Stimulated activated CD4-positive, alpha-beta T cell treated with anti-CD3 and anti-CD28 coated beads, TNF-alpha, amount 100 ng/mL, for 4 hours (primary cell): Measurements from ENCODE around the gene EML2.
"Not testable (repeated sequence)": the region's sequence is repeated elsewhere in the genome, so short reads cannot be mapped to it uniquely, and the experiment has no call there.

Experiments used
- DNase-seq, 3 experiments: peaks; one replicate each; pipeline ENCODE4 v3.0.0-alpha.2; 2020; ENCODE audit warnings: low read depth in 3 of 3

EML2 gene

GRCh38 chr19:45616704-45617017 lies 22.5 kb downstream of the EML2 start:
- DNase-seq: no peak

- peak; percentile 42 to 56 (median 42) for DNase-seq
Measured at GRCh38 chr19:45615795-45616703, 23.1 kb downstream of the EML2 start.

- not testable (repeated sequence) for DNase-seq
Measured at GRCh38 chr19:45615056-45615455, 24.1 kb downstream of the EML2 start.

DNA sequence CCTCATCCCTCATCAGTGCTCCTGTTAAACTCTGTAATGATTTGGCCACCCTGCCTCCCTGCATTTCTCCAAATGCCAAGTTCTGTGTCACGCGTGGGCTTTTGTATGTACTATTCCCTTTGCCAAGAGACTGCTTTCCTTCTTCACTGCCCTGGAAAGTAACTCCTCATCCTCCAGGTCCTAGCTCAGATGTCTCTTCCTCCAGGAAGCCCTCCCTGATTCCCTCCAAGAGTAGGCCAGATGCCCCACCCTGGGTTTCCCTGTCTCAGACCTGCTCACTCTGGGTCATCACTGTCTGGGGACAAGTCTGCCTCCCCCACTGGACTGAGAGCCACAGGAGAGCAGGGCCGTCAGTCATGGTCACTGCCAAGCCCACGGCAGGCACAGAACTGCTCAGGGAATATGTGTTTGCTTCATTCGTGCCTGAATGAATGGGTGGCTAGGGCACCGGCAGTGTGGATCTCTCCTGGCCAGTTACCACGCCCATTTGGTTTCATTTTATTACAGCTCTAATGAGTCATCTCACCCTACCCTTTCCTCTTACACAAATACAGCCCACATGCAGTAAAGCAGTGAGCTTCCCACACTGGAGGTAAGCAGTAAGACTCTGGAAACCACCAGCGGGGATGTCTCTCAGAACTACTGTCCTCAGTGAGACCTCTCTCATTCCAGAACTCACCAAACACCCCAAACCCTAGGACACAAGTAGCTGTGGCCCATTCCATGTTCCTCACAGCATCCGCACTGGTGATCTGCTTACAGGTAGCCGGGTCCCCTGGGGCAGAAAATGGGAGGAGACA lies 25.1 kb downstream of the EML2 start:
- DNase-seq: no peak

DNA sequence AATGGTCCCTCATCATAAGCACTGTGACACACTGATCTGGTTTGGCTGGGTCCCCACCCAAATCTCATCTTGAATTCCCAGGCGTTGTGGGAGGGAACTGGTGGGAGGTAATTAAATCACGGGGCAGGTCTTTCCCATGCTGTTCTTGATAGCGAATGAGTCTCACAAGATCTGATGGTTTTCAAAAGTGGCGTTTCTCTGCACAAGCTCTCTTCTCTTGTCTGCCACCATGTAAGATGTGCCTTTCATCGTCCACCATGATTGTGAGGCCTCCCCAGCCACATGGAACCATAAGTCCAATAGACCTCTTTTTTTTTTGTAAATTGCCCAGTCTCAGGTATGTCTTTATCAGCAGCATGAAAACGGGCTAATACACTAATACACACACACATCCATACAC lies 30.2 kb downstream of the EML2 start:
- DNase-seq: no peak

- no peak for DNase-seq
Measured at GRCh38 chr19:45607071-45608029, 31.8 kb downstream of the EML2 start.

GRCh38 chr19:45601524-45602374 lies 37.4 kb downstream of the EML2 start, which contains the start of gene GPR4:
Gene GPR4 (minus strand): TSS chr19:45602212. CDS start chr19:45591866, 10,346 bp downstream.
- DNase-seq: no peak

DNA sequence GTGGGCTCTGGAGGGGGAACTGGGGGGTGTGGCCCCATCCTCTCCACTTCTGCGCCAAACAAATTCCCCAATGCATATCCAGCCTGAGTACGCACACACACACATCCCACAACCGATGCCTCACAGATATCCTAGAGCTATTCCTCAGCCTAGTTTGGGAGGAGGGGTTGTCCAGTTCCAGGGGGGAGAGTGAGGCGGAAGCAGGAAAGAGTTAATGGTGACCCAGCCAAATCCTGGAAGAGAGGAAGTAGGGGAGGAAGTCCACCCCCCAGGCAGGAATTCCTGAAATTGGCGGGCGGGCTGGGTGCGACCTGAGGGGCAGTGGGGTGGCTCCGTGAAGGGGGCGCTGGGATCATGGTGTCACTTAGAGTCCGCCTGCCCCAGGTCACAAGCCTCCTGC lies 38.1 kb downstream of the EML2 start:
- DNase-seq: no peak

DNA sequence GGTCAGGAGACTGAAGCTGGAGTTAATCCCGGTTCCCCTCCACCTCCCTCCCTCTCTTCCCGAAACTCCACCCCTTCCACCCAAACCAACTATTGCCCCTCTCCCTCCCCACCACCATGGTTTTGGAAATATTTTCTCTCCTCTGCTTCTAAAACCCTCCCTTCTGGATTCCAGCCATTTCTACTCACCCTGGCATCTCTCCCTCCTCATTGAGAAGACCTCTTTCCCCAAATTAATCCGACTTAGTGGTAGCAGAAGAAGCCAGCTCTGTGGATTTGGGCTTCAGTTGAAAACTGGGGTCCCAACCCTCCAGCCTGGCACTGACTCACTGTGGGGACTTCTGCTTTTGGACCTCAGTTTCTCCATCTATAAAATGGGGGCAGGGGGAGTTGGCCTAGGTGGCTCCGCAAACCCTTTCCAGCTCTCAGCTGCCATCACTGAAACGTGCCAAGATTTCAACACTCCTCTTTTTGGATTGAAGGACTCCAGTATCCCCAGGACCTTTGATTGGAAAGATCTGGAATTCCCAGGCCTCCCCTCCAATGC lies 38.8 kb downstream of the EML2 start:
- no peak for DNase-seq

- no peak for DNase-seq
Measured at GRCh38 chr19:45599286-45599685, 39.9 kb downstream of the EML2 start.

- DNase-seq: no peak
Measured at GRCh38 chr19:45598267-45599001, 40.8 kb downstream of the EML2 start.

GRCh38 chr19:45597425-45598111 lies 41.6 kb downstream of the EML2 start:
- no peak for DNase-seq

GRCh38 chr19:45595814-45596213 lies 43.4 kb downstream of the EML2 start:
- DNase-seq: no peak

DNA sequence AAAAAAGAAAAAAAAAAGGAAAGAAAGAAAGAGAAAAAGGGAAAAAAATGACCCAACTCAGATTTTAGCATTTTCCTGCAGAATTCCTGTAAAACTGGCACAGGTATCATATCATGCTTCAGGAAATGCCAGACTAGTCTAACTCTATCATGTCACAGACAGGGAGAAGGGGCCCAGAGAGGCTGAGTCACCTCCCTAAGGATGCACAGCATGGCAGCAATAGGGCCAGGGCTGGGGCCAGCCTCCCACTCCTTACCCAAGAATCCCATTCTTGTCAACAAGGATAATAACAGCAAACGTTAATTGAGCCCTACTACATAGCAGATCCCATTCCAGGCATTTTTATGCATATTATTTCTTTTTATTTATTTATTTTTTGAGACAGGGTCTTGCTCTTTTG lies 45.7 kb downstream of the EML2 start:
- DNase-seq: no peak

DNA sequence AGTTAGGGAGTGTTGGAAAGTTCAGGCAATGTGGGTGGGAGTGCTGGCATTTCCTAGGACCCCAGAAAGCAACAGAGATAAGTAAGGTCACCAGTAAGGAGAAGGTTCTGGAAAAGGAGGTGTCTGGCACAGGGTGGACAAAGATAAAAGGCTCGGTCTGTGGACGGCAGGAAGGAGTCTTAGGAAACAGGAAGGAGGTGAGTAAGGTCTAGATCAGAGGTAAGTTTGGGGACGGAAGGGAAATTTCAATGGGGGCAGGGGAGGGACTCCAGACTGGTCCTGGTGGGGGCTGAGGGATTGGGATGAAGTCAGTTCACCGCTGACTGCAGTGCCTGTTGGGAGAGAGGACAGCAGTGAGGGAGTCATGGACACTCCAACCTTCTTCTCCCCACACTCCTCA lies 46.8 kb downstream of the EML2 start:
- no peak for DNase-seq

- no peak for DNase-seq
Measured at GRCh38 chr19:45591638-45592005, 47.6 kb downstream of the EML2 start.

GRCh38 chr19:45591004-45591637 lies 48.1 kb downstream of the EML2 start:
- DNase-seq: no peak

DNA sequence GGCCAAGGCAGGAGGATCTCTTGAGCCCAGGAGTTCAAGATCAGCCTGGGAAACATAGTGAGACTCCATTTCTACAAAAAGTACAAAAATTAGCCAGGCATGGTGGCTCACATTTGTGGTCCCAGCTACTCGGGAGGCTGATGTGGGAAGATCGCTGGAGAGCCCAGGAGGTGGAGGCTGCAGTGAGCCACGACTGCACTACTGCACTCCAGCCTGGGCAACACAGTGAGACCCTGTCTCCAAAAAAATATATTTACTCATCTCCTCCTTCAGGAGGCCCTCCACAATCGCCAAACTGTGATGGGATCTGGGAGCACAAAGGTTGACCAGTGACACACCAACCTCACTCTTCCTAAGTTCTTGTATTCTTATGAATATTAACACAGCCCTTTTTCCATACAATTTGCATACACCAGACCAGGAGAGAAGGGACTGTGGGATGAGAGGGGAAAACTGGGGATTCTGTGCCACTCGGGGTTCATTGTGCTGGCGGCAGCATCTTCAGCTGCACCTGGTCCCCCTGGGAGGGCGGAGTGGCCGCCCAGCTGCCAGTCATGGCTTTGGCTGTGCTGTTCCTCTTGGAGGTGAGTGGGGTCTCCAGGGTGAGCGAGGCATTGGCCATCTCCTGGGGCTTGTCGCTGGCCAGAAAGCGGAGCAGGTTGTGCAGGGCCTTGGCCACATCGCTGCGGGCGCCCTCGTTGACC lies 48.7 kb downstream of the EML2 start:
- no peak for DNase-seq
